Mucosa of descending colon (tissue), 3 donors: ENCODE measurements around the gene PTPN18. TPM values are rescaled to one million over a fixed set of nuclear protein-coding genes. Genes with fewer than 3 reads are reported as not detected.
"Not testable (repeated sequence)": the region's sequence is repeated elsewhere in the genome, so short reads cannot be mapped to it uniquely, and the experiment has no call there.

Experiments
- ATAC-seq: fragments of 200-7000 bp; cut with Tn5 transposase; one replicate; pipeline ENCODE4 v1.9.1; 2020; ENCODE audit warnings: mild to moderate bottlenecking, moderate library complexity
- DNase-seq, 3 donors: peaks; one replicate each; pipeline ENCODE4 v3.0.0-alpha.2; 2020
- H3K36me3 ChIP-seq: fragments of 200-600 bp; one replicate; pipeline ENCODE4 v1.8.0; 2021; ENCODE audit warnings: low read depth, mild to moderate bottlenecking
- H3K4me1 ChIP-seq: fragments of 200-600 bp; one replicate; pipeline ENCODE4 v1.8.0; 2021; ENCODE audit warnings: low read depth, mild to moderate bottlenecking
- H3K4me3 ChIP-seq: fragments of 200-600 bp; one replicate; pipeline ENCODE4 v1.8.0; 2021; ENCODE audit warnings: mild to moderate bottlenecking
- H3K9me3 ChIP-seq: fragments of 200-600 bp; one replicate; pipeline ENCODE4 v1.8.0; 2021; ENCODE audit warnings: mild to moderate bottlenecking
- intact Hi-C, 2 donors: fragments of 100-400 bp; cut with DNase I in 1 of 2; cut with micrococcal nuclease in 1 of 2; formaldehyde crosslinking; loops; one replicate each; pipeline versions ENCODE4 v1.11.0 to v1.11.1; 2022; cut with DNase I, micrococcal nuclease
- total RNA-seq, 3 donors: library from RNA; stranded (reverse); fragmentation: NEBNext Ultra II Directional in 2 of 3; extraction: Animal tissue kit (Norgen Biotek cat#: 25700) in 2 of 3; gene quantifications; one replicate each; pipeline versions ENCODE4 v1.2.1 to v1.2.4, GENCODE V29; 2021 to 2023
- TF ChIP-seq, protein P1 (sequence below): fragments of 200-600 bp; IDR thresholded peaks from one replicate; pipeline ENCODE4 v1.8.0; 2022; ENCODE audit warnings: antibody characterized with exemption, mild to moderate bottlenecking
- donor health status: DM: no; HTN: no; CAD: no; lungs with moderate emphysema.
- donor health status: DM: no; HTN: no; CAD: no.
- donor health status: DM: no; HTN: yes; CAD: no.

The PTPN18 gene
- total RNA-seq, 3 donors from 2014 or later: 115 to 197 (median 120) TPM

DNA sequence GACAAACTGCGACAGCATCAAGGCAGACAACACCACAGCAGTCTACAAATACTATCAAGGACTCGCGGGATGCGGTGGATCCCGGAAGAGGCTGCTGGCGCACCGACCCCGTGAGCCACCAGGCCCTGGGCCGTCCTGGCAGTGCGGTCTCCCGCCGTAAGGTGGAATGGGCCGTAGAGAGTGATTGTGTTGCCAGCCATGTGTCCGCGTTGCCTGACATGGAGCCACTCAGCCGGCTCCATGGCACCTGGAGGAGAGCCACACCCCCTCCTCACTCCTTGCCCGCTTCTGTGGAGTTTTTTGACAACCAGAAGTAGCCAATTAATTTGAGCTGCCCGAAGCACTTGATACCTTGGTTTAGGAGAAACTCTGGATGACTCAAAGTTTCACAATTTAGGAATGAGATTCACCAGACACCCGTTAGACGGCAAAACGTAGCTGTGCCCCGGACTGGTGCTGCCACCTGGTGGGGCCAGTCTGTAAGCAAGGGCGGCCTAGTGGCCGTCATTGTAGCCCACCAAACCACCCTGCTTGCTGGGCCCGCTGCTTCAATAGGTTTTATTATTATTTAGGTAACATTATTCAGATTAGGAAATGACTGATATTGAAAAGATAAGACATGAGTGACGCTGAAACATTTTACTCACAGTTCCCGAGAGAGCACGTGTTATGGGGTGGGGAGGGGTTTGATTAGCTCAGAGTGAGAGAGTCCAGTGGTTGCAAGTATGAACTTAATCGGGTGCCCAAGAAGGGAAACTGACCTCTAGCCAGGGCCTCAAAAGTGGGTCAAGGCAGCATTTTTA lies 23.4 kb upstream of the PTPN18 start:
- H3K4me1 ChIP-seq: no peaks in the 10 kb centered on the region
- H3K9me3 ChIP-seq: no peaks in the 10 kb centered on the region
- TF ChIP-seq, protein P1, sequence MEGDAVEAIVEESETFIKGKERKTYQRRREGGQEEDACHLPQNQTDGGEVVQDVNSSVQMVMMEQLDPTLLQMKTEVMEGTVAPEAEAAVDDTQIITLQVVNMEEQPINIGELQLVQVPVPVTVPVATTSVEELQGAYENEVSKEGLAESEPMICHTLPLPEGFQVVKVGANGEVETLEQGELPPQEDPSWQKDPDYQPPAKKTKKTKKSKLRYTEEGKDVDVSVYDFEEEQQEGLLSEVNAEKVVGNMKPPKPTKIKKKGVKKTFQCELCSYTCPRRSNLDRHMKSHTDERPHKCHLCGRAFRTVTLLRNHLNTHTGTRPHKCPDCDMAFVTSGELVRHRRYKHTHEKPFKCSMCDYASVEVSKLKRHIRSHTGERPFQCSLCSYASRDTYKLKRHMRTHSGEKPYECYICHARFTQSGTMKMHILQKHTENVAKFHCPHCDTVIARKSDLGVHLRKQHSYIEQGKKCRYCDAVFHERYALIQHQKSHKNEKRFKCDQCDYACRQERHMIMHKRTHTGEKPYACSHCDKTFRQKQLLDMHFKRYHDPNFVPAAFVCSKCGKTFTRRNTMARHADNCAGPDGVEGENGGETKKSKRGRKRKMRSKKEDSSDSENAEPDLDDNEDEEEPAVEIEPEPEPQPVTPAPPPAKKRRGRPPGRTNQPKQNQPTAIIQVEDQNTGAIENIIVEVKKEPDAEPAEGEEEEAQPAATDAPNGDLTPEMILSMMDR: peak; percentile 91
- intact Hi-C loops: loop anchor here (10.0 kb wide), 1 partner anchor 148 kb away; the partner anchor contains the start of genes MZT2B (in 2 of the 2) and SMPD4 (in 2 of the 2)
- DNase-seq: peak in 2 of 3 donors; percentile 81 to 84
- ATAC-seq: peak; percentile 76
- H3K4me3 ChIP-seq: no peak overlapping the region
- H3K36me3 ChIP-seq: no peaks in the 10 kb centered on the region

DNA sequence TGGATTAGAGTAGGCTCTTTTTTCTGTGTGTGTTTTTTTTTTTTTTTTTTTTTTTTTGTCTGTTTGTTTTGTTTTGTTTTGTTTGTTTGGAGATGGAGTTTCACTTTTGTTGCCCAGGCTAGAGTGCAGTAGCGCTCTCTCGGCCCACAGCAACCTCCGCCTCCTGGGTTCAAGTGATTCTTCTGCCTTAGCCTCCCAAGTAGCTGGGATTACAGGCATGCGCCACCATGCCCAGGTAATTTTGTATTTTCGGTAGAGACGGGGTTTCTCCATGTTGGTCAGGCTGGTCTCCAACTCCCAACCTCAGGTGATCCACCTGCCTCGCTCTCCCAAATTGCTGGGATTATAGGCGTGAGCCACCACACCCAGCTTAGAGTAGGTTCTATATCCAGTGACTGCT lies 22.6 kb upstream of the PTPN18 start:
- intact Hi-C loops: loop anchor here (10.0 kb wide), 1 partner anchor 148 kb away; the partner anchor contains the start of genes MZT2B (in 2 of the 2) and SMPD4 (in 2 of the 2)
- not testable (repeated sequence) for H3K4me3 ChIP-seq, H3K4me1 ChIP-seq, H3K36me3 ChIP-seq, DNase-seq, H3K9me3 ChIP-seq, ATAC-seq

DNA sequence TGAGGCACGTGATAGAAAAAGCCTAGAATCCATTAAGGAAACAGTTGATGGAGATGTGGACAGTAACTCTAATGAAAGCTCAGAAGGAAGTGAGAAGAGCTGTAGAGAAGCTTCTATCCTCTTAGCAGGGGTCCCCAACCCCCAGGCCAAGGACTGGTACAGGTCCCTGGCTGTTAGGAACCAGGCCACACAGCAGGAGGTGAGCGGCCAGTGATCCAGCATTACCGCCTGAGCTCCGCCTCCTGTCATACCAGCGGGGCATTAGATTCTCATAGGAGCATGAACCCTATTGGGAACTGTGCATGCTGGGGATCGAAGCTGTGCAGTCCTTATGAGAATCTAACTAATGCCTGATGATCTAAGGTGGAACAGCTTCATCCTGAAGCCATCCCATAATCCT lies 21.8 kb upstream of the PTPN18 start:
- intact Hi-C loops: loop anchor here (10.0 kb wide), 1 partner anchor 149 kb away; the partner anchor contains the start of genes MZT2B (in 2 of the 2) and SMPD4 (in 2 of the 2)
- Histone ChIP-seq H3K4me3 (no peak overlapping the region), H3K4me1 (no peaks in the 10 kb centered on the region), H3K36me3 (no peaks in the 10 kb centered on the region), H3K9me3 (no peaks in the 10 kb centered on the region)
- DNase-seq (no peak), ATAC-seq (no peak)
- TF ChIP-seq, protein P1: no peak

DNA sequence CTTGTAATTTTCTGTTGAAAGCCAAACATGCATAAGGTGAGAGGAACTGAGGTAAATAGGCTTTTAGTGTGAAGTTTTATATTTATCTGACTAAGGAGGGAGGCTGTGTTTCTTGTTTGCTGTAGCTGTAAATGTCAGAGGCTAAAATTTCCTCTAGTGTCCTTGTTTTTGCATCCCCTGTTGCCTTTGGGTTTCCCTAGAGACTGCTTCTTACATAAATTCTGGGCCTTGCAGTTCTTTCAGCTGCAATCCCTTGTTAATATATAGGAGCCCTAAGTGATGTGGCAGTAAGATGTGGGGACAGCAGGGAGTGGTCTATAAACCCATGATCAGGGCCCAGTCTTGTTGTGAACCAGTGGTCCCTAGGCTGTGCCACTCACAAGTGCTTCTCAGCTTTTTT lies 20.6 kb upstream of the PTPN18 start:
- H3K4me3 ChIP-seq: no peak overlapping the region
- intact Hi-C loops: loop anchor here (10.0 kb wide), 1 partner anchor 150 kb away; the partner anchor contains the start of genes MZT2B (in 2 of the 2) and SMPD4 (in 2 of the 2)
- no peaks in the 10 kb centered on the region for H3K4me1 ChIP-seq
- no peak for ATAC-seq
- DNase-seq: no peak
- TF ChIP-seq, protein P1: no peak
- no peaks in the 10 kb centered on the region for H3K9me3 ChIP-seq
- no peaks in the 10 kb centered on the region for H3K36me3 ChIP-seq

DNA sequence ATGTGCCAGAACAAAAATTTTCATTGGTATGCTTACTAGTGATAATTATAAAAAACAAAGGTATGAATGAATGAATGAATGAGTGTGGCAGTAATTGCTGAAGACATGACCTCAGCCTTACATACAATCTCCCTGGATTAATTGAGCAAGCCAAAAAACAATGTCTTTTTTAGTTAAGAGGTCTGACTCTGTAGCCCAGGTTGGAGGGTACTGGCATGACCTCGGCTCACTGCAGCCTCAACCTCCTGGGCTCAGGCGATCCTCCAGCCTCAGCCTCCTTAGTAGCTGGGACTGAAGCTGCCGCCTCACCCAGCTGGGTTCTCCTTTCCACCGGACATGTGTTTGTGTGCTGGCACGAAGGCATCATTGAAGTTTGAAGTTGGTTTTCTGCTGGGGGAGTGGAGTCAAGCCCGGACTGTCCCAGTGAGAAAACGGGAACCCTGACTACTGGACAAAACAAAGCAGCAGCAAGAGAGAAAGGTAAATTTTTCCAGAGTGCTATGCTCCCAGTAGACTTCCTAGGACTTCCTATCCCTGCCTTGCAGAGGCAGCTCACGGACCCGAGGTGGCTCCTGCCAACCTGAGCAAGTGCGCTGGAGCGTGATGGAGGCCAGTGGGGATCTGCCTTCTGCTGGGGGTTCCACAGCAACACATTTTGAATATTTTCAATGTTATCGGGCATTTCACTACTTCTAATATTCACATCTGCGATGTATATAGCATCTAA lies 19.5 kb upstream of the PTPN18 start:
- Histone ChIP-seq H3K4me3 (no peak overlapping the region), H3K9me3 (no peaks in the 10 kb centered on the region), H3K4me1 (peaks cover 3% of the 10 kb centered on the region), H3K36me3 (no peaks in the 10 kb centered on the region)
- DNase-seq (no peak), ATAC-seq (no peak)
- TF ChIP-seq, protein P1: no peak
- intact Hi-C loops: loop anchor here (10.0 kb wide), 1 partner anchor 152 kb away; the partner anchor contains the start of genes MZT2B (in 2 of the 2) and SMPD4 (in 2 of the 2)
